GM19397 (cell line): ENCODE results near the gene PERM1.
A peak's percentile ranks its signal among the peaks of the same experiment; 100 is the strongest.
"Not testable (repeated sequence)": the region's sequence is repeated elsewhere in the genome, so short reads cannot be mapped to it uniquely, and the experiment has no call there.

ENCODE experiments used
- ATAC-seq: cut with Tn5 transposase; IDR thresholded peaks from one replicate; pipeline ENCODE4 v1.9.1; 2021; ENCODE audit warnings: mild to moderate bottlenecking, moderate library complexity; ENCODE audit not compliant: unreplicated experiment

PERM1 gene

DNA sequence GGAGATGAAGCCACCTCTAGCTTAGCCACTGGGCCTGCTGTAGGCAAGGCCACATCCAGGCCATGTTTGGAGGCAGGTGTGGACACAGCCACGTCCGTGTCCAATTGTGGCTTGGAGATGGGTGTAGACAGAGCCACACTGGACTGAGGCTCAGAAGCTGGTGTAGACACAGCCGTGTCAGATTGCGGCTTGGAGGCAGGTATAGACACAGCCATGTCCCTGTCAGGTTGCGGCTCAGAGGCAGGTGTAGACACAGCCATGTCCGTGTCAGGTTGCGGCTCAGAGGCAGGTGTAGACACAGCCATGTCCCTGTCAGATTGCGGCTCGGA, 2.2 kb downstream of the PERM1 start:
- ATAC-seq: no peak

GRCh38 chr1:978835-979743, 2.8 kb downstream of the PERM1 start:
- ATAC-seq: no peak

GRCh38 chr1:978069-978834, 3.6 kb downstream of the PERM1 start:
- no peak for ATAC-seq

- ATAC-seq: not testable (repeated sequence)
Observed at GRCh38 chr1:976791-977190, 5.1 kb downstream of the PERM1 start.

DNA sequence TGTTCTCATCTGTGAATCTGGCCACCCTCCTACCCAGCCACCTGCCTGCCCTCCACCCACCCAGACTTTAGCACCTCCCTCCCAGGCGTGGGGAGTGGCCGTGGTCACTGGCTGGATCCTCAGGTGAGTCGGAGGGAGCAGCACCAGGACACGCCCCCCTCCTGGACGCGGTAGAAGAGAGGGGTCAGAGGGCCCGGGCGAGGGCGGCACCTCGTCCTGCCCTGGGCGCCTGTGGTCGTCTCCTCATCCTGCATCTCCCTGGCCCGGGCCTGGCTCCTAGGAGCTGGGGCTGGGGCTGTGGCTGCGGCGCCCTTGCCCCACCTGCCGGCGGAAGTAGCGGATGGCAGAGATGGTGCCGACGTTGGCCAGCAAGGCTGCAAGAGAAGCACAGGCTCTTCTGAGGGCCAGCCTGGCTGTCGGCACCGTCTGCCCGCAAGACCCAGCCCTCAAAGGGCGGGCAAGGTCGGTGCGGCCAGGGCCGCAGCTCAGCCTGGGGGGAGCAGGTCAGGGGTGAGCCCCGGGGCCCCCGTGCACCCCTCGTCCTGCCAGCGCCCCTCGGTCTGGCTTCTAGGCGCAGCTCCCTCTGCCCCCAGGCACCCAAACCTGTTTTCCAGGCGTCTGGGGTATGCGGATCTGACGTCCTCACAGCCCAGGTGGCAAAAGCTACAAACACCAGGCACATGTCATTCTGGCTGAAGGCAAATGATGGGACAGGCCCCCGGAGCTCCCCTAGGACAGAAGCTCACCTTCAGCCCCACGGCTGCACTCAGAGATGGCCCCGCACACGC, 5.8 kb downstream of the PERM1 start:
- ATAC-seq: no peak

DNA sequence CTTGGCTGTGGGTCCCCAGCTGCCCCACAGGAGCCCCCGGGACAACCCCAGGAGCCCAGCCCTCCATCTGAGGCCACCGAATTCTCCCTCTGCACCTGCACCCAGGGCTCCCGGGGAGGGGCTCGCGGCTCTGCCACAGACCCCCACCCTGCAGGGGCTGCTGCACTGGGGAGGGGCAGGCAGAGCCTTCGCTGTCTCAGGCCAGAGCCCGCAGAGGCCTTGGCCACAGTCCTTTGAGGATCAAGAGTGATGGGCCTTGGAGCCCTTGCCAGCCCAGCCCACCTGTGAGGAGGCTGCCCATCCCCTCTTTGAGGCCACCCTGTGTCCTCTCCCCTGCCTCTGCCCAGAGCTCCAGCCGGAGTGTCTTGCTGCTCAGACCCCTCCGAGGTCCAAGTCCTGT, 6.5 kb downstream of the PERM1 start:
- ATAC-seq: no peak

- ATAC-seq: no peak
Observed at GRCh38 chr1:974687-975328, 7.1 kb downstream of the PERM1 start.

GRCh38 chr1:974293-974640, 7.6 kb downstream of the PERM1 start:
- ATAC-seq: no peak

- no peak for ATAC-seq
Observed at GRCh38 chr1:973459-974292, 8.2 kb downstream of the PERM1 start.

- ATAC-seq: no peak
Observed at GRCh38 chr1:972726-973458, 9.0 kb downstream of the PERM1 start.

- ATAC-seq: no peak
Observed at GRCh38 chr1:971751-972506, 10.0 kb downstream of the PERM1 start.

DNA sequence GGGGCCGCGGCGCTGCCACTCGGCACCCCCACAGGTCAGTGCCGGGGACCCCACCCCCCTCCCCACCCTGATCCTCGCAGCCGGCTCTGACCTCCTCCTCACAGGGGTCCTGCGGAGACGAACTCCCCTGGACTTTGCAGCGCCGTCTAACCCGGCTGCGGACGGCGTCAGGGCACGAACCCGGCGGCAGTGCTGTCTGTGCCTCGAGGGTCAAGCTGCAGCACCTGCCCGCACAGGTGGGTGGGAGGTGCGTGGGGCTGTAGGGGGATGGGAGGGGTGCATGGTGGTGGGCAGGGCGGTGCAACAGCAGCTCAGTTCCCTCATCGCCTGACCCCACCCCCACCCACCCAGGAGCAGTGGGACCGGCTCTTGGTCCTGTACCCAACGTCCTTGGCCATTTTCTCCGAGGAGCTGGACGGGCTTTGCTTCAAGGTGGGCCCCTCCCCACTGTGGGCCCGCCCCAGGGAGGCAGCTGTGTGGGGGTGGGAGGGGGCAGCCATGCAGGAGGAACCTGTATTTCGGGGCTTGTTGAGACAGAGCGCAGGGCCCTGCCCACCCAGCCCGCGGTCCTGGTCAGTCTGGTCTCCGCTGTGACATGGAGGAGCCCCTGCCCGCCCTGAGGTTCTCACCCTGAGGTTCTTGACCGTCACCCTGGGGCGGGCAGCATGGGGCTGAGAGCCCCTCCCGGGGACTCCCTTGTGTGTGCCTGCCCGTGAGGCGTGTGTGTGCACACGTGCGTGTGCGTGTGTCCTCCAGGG, 10.7 kb downstream of the PERM1 start:
- ATAC-seq: no peak

GRCh38 chr1:970242-970972, 11.5 kb downstream of the PERM1 start:
- no peak for ATAC-seq

- no peak for ATAC-seq
Observed at GRCh38 chr1:969260-969855, 12.5 kb downstream of the PERM1 start.

DNA sequence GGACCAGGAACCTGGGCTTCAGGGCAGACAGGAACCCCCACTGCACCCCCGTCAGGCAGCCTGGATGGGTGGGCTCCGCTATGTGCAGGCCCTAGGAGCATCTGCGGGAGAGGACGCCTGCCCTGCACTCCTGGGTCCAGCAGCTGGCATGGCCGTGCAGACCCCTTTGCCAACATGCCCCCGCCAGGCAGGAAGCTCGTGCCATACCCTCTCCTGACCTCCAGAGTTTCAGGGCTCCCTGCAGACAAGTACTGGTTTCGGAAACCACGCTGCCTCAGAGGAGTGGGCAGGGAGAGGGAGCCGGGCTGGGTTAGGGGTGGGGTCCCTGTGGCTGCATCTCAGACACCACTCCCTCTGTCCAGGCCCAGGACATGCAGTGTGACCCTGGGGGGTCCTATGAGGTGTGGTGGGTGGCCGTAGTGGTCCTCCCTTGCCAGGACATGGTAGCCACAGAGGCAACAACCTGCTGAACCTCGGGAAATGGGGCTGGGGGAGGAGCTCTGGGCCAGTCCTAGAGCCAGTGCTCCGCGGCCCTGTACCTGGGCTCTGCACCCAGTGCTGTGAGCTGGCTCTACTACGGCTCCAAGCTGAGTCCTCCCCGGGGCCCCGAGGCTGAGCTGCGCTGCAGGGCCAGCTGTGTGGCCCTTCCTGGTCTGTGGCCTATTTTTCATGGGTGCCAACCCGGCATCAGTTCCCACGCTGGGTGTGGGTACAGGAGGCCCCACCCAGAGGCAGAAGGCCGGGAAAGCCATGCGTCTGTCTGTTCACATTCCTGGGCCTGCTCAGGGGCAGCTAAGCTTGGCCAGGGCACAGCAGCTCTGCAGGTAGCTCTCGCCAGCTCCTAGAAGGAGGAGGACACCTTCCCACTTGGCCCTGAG, 14.2 kb downstream of the PERM1 start:
- no peak for ATAC-seq

- ATAC-seq: peak; percentile 62
Observed at GRCh38 chr1:966704-967300, 15.1 kb downstream of the PERM1 start.
